Stimulated activated CD4-positive, alpha-beta T cell treated with anti-CD3 and anti-CD28 coated beads, TNF-alpha, amount 100 ng/mL, for 48 hours (primary cell): Measurements from ENCODE around the gene STBD1.
"Not testable (repeated sequence)": the region's sequence is repeated elsewhere in the genome, so short reads cannot be mapped to it uniquely, and the experiment has no call there.

Source experiments
- DNase-seq, 3 donors: peaks; one replicate each; pipeline ENCODE4 v3.0.0-alpha.2; 2020; ENCODE audit warnings: low read depth in 3 of 3

STBD1 gene

DNA sequence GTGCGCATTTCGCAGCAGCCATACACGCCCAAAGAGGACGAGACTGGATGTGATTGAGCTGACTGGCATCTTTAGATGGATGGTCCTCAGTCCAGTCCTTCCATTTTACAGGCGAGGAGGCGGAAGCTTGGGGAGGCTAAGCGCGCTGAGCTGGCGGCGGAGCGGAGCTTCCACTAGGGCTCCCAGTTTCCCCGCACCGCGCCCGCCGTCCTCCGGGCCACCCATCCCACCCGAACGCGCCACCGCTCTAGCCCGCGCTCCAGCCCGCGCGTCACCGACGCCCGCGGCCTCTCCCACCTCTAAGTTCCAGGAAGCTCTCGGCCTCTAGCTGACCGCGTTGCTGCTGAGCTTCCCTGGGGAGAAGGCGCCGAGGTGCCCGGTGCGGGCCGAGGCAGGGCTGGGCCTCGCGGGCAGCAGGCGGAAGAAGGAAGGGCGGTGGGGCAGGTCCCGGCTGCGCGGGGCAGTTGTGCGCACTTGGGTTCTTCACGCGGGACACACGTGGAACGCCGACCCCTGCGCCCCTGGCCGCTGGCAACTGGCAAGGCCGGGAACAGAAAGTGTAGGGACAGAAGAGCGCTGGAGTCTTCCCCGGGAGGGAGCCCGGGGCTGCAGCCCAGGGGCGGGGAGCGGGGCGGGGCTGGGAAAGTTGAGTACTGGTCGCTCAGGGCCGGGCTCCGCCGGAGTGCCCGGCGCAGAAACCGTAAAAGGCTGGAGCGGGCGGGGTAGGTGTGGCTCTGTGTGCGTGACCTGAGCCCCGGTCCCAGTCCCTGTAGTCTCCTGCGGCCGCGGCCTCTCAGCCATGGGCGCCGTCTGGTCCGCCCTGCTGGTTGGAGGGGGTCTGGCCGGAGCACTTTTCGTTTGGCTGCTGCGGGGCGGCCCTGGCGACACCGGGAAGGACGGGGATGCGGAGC, at the start of gene STBD1:
TSS of gene STBD1 (plus strand) at position 763 of the 911 bp plus-strand sequence. CDS start at position 800, 37 bp downstream.
- peak in 1 of 3 donors; percentile 21 for DNase-seq

DNA sequence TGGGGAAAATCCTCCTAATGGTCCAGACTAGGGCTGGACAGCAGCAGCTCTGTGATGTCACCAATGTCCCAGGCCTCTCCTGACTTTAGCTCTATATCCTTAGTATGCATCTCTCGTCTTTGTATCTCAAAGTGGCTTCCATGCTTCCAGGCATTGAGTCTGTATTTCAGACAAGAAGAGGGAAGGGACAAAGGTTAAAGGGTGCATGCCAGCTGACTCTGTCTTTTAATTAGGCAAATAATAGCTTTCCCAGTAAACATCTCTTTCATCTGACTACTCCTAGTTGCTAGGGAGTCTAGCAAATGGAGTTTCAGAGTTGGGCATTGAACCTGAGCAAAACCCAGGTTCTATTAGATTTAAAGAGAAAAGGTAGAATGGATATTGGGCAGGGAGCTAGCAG, 49.6 kb upstream of the STBD1 start:
- no peak for DNase-seq

DNA sequence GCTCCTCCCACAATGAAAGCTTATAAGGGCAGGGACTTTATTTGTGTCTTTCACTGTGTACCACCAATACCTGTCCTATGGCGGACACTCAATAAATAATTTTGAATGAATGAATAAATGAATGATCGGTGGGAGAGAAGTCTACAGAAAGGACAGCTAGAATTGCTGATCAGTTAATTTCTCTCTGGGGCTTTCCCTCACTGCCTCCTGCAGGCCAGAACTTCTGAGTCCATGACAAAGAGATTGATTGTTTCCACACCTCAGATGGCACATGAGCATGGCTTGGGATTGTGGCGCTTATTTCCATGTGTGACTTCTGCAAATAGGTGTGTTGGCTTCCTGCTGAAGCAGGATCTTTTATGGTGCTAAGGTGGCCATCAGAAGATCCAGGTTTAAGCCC, 48.7 kb upstream of the STBD1 start:
- DNase-seq, result no peak

DNA sequence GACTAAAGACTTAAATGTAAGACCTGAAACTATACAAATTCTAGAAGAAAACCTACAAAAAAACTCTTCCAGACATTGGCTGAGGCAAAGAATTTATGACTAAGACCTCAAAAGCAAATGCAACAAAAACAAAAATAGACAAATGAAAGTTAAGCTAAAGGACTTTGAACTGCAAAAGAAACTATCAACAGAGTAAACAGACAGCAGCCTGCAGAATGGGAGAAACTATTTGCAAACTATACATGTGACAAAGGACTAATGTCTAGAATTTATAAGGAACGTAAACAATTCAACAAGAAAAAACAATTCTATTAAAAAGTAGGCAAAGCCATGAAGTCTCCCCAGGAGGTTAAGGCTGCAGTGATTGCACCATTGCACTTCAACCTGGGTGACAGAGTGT, 46.0 kb upstream of the STBD1 start:
- DNase-seq, result no peak

DNA sequence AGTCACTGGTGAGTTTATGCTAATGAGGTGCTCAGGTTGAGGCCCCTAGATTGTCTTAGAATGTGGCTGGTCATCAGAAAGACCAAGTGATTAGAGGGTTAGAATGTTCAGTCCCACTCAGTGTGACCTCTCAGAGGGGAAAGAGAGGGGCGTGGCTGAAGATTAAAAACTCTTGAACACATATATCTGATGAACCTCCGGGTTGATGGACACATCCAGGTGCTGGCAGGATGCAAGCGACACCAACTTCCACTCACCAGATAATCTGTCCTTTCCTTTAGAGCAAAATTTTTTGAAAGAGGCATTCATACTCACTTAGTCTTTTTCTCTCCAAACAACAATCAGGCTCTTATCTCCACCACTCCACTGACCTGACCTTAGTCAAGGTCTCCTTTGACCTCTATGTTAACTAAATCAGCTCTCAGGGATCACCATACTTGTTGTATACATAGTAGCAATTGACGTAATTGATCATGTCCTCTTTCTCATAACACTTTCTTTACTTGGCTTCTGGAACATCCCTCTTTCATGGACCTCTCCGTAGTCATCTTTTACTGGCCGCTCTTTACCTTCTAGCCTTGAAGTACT, 40.8 kb upstream of the STBD1 start:
- no peak for DNase-seq

DNA sequence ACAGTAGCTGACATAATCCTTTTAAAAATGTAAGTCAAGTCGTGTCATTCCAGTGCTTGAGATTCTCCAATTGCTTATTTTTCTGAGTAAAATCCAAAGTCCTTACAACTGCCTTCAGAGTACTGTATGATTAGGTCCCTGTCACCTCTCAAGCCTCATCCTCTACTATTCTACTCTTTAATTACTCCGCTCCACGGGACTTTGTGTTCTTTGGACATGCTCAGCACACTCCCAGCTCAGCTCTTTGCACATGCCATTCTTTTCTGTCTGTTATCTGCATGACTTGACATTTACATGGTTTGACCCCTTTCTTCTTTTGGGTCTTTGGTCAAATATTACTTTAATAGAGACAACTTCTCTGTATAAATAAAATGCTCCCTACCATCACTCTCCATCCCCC, 39.9 kb upstream of the STBD1 start:
- no peak for DNase-seq

DNA sequence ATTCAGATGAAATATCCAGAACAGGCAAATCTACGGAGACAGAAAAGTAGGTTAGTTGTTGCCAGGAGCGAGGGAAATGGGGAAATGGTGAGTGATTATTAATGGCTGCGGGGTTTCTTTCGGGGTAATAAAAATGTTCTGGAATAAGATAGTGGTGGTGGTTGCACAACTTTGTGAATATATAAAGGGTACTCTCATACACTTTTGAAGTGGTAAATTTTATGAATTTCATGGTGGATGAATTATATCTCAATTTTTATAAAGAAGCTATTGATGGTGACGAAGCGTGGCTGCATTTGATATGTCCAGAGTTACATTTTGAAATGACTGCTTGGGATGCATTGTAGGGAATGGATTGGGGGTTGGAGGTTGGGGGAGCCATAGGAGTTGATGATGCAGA, 38.7 kb upstream of the STBD1 start:
- DNase-seq, result no peak

DNA sequence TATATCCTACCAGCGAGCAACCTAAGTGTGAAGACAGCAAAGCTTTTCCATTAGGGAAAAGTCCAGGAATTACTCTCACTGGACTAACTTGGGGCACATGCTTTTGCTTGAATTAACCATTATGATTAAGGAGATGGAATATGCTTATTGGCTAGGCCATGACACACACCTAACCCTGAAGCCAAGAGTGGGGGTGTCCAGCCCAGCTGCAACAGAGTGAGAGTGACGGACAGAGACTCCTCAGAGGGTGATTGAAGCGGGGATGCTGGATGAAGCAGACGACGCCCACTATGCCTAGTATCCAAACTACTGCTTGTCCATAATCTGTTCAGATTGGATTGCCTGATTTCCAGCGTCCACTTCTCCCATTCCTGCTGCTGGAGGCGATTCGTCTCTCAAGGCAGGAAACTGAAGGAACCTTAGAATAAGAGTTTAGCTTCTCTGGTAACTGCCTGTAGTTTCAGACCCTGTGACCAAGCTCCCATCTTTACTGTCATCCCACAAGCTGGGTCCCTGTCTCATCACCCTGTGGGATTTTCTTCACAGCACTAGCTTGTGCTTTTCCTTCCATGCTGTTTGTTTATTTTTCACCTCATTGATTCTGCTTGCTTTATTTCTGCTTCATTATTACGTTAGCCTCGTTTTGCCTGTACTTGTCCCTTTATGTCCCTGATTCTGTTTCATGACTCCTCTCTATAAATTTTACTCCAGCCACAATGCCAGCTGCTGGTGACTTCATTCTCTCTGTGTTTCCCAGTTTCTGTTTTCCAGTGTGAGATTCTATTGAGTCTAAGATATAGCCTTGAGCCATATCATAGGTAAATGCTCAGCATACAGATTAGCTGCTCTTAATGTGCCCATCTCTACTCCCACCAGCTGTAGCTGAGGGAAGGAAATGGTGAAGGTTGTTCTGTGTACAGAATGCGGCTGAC, 36.0 kb upstream of the STBD1 start:
- DNase-seq, result no peak

DNA sequence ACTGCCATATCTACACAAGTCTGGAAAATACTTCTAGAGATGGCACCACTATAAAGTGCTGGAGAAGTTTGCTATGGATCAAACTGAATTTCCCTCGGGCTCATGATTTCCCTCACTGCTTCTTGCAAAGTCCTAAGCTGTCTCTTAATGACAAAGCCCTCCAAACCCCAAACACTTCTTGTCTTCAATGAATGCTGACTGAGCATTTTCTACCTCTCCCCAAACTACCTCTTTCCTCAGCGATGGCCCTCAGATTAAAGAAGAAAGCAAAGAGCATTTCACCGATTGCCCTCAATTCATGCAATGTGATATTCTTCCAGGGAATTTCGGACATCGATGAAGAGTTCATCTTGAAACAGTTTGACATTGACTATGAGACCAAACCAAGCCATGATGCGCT, 35.3 kb upstream of the STBD1 start:
- DNase-seq, result no peak

DNA sequence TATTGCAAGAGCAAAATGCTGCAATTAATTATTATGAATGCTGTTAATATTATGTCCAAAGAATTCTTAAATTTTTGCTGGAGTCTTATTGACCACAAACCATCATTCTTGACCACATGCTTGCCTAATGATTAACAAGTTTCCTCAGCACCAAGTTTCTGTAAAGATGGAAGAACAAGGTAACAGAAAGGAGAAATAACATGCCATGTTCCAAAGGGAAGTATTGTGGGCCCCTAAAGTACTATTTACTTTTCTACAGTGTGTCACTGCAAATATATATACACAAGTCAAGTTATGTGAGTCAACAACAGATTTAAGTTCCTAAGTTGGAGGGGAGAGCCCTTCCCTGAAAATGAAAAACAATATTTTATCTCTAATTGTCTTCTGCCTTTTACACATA, 34.5 kb upstream of the STBD1 start:
- DNase-seq, result no peak

DNA sequence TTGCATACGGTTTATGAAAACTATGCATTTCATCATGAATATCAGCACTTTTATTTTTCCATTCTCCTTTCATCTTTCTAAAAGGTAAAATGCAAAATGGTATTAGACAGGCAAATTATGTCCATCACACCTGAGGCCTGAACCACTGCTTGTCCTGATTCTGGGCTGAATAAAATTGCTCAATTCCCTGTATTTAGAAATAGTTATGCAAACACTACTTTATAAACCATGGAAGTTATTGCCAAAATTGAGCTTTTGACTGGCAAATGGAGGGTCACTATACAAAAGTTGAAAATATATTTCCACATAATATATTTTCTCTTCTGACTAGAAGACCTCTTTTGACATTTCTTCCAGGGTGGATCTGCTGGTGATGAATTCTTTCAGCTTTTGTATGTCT, 34.0 kb upstream of the STBD1 start:
- DNase-seq, result no peak

DNA sequence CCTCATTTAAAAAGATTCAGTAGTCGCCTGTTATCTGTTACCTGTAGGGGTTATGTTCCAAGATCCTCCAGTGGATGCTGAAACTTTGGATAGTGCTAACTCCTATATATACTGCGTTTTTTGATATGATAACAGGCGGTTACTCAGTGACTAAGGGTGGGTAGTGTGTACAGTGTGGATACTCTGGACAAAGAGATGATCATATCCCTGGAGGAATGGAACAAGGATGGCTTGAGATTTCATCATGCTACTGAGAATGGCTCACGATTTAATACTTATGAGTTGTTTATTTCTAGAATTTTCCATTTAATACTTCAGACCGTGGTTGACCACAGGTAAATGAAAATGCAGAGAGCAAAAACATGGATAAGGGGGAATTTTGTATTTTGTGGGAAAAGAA, 33.5 kb upstream of the STBD1 start:
- DNase-seq, result no peak

DNA sequence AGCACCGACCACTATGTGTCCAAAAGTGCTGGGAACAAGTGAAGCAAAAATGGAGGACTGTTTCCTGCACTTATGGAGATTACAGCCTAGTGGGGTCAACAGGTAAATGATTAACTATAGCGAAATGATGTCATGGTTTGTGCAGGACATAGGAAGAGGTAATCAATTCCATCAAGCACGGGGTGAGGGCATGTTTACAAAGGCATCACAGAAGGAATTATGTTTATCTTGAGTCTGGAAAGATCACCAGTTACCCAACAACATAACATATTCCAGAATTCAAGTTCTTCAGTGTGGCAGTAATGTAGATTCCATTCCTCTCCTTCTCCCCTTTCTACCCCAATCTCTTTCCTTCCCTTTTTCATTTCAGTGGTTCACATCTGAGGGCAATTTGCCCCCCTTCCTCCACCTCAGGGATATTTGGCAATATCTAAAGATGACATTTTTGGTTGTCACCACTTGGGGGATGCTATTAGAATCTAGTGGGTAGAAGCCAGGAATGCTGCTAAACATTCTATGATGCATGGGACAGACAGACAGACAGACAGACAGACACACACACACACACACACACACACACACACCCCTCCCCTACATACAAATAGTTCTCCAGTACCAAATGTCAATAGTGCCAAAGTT, 30.9 kb upstream of the STBD1 start:
- no peak for DNase-seq

DNA sequence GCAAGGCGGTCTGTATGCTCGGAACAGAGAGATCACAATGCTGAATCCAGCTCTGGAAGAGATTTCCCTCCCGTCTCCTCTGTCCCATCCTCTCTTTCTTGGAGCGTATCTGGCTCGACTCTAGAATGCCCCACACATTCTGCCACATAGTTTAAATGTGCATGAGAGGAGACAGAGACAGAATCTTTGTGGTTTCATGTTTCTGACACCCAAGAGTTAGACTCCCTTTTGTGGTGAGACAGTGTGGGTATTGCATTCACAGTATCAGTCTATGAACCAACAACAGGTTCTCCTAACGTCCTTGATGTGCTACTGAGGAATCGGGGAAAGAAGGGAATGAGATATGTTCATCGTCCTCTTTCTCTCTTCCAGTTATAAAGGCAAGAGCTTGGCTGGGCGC, 29.7 kb upstream of the STBD1 start:
- no peak for DNase-seq

DNA sequence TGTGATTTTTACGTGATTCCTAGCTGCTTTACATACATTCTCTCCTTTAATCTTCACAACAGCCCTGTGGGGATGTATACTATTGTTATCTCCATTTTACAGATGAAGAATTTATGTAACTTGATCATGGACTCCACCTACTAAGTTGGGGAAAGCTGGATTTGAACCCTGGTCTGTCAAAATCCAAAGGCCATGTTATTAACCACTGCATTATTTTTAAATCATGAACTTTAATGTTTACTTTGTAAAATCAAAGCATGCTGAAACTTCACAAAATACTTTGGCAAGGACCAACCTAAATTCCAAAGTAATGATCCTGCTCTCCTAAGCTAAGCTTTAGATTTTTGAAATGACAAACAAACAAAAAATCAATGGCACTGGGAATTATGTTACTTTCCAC, 28.9 kb upstream of the STBD1 start:
- no peak for DNase-seq

DNA sequence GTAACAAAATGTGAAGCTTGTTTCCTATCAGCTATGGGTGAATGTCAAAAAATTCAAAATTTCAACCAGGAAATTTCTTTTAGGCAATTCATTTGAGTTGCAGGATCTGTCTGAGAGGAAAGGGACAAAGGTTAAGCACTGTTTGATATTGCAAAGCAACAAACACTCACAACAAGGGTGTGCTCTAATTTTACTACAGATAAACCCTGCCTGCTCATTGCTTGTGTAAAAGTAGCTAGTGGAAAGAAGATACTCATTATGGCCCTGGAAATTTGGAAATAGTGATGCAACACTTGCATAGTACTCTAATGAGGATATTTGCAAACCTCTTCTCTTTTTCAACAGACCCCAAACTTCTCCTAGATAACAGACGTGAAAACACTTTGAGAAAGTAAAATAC, 27.9 kb upstream of the STBD1 start:
- no peak for DNase-seq

DNA sequence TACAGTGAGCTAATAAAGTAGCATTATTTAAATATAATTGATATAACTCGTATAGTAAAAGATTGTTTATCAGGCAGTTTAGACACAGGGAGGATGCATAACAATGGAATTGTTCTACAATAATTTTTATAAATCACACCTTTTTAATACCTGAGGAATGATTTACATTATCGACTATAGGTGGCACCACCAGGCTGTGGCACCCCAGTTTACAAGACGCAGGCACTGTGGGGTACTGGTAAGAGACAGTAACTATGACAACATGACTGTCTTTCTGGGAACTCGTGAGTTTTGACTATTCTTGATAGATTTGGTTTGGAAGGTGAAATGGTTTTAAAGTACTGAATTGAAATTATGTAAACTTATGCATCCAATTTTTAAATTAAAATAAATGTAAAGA, 27.1 kb upstream of the STBD1 start:
- no peak for DNase-seq

DNA sequence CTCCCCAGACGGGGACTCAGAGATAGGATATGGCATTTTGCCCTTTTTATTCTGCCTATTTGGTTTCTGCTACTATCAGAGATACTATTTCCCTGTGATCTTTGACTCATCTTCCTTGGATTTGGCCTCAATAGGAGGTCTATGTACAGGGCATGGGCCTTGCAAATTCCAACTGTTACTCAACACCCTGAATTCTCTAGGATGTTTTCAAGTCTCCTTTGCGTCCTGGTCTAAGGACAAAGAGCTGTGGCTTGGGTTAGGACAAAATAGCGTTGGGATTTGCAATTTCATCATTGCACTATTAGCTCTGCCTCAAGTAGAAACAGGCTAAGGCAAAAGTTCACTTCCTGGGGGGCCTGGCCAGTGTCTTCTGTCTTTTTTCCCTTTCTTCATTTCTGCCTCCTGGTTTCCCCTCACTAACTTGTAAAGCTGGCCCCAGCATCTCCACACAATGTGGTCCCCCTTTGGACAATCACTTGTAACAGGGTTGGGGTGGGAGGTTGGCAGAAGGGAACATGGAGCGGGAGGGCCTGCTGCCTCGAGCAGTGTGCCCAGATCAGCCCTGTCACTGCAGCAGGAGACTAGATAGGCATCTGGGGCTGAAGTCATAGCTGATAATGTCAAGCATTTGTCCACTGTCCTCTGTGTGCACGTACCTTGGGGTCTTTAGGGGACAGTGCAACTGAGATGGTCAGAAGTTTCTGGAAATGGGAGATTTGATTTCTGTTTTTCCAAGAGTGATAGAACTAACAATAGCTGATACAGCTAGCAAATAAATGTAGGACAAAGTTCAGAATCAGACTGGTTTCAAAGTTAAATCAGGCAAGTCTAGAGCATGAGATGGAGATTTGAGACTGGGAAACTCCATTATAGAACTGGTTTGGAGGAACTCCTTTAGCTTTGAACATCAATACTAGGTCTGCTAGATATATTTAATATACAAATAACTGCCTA, 25.8 kb upstream of the STBD1 start:
- DNase-seq, result no peak

DNA sequence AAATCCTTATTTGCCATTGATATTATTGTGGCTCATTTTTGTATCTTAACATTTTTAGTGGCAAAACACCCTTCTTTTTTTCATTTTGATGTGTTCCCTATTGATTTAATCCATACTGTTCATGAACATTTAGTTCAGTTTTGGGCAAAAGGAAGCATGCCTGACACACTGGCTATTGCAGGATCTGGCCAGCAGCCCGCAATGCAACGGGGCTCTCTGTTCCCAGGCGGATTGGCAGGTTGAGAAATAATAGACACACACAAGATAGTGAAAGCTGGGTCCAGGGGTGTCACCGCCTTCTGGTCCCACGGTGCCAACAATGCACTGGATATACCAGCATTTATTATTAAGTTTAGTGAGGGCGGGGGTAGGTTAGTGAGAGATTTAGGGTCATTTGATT, 24.9 kb upstream of the STBD1 start:
- DNase-seq, result not testable (repeated sequence)

DNA sequence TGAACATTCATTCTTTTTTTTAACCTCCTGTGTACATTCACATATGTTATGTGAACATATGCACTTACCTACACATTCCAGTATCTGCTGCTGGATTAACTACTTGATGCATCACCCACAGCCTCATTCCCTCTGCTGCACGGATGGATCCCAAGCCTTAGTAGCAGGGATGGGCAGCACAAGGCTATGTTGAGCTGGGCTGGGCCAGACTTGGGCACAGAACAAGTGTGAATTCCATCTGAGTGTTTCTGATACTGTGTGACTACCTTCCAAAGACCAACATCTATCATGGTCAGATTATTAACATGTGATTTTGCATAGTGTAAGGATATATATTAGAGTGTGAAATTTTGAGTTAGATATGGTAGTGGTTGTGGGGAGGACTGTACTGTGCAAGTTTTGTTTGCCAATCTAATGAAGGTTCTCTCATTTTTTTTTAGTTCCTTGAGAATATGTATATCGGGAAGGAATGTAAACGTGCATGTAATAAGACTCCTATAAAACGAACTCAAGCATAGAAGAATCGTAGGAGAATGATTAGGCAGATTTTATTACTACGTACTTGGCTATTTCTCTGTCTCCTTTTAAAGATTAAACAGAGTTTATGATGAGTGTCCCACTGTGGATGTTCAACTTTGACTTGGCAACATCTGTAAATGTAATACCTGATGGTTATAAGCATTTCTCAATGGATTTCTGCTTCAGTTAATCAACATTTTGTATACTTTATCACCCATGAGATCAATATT, 23.4 kb upstream of the STBD1 start:
- DNase-seq, result no peak
